Naive thymus-derived CD8-positive, alpha-beta T cell (primary cell): ENCODE measurements around the gene S1PR5. TPM values are rescaled to one million over a fixed set of nuclear protein-coding genes. Genes with fewer than 3 reads are reported as not detected.

Experiments
- ATAC-seq, 2 donors: fragments of 150-1000 bp; cut with Tn5 transposase in 1 of 2; sonication (Bioruptor Pico), chemical (Tn5 transposase) in 1 of 2; 1 replicate in 1 of 2; 2 replicates in 1 of 2; pipeline ENCODE4 v1.10.0; 2021; ENCODE audit warnings: mild to moderate bottlenecking in 2 of 2, moderate library complexity in 2 of 2
- POLR2A ChIA-PET: fragments of 350-600 bp; sonication (Branson Sonifier 250); formaldehyde crosslinking; loops from one replicate; lab custom pipeline; 2021; ENCODE audit warnings: antibody characterized with exemption; lab: Charles Lee
- DNase-seq, 10 donors: peaks; one replicate each; pipeline versions ENCODE4 v3.0.0 to v3.0.0-alpha.2; 2020 to 2022
- H3K27ac Mint-ChIP-seq, 10 donors: one replicate each; pipeline ENCODE4 v1.8.0; 2020 to 2022; ENCODE audit warnings: mild to moderate bottlenecking in 10 of 10, mixed read lengths in 10 of 10, moderate library complexity in 4 of 10, inconsistent platforms in 1 of 10
- H3K27me3 Mint-ChIP-seq, 5 donors: one replicate each; pipeline ENCODE4 v1.8.0; 2021 to 2022; ENCODE audit warnings: mixed read lengths in 5 of 5
- H3K36me3 Mint-ChIP-seq, 3 donors: one replicate each; pipeline ENCODE4 v1.8.0; 2020 to 2022; ENCODE audit warnings: mixed read lengths in 3 of 3, mild to moderate bottlenecking in 2 of 3, inconsistent platforms in 1 of 3
- H3K4me1 Mint-ChIP-seq, 4 donors: one replicate each; pipeline ENCODE4 v1.8.0; 2021 to 2022; ENCODE audit warnings: mixed read lengths in 4 of 4
- H3K4me3 Mint-ChIP-seq, 10 donors: one replicate each; pipeline ENCODE4 v1.8.0; 2020 to 2022; ENCODE audit warnings: mild to moderate bottlenecking in 10 of 10, mixed read lengths in 10 of 10, moderate library complexity in 6 of 10, inconsistent platforms in 1 of 10
- H3K9me3 Mint-ChIP-seq, 9 donors: one replicate each; pipeline ENCODE4 v1.8.0; 2020 to 2022; ENCODE audit warnings: mixed read lengths in 9 of 9, mild to moderate bottlenecking in 3 of 9, inconsistent platforms in 1 of 9, moderate library complexity in 1 of 9
- polyA plus RNA-seq, 3 donors: library from polyadenylated mRNA; unstranded; fragments of 300-500 nt; fragmentation: Illumina TruSeq; gene quantifications; one replicate each; pipeline ENCODE4 v1.2.3, GENCODE V29; 2021
- total RNA-seq, 8 experiments: library from RNA in 2 of 8; stranded (reverse) in 2 of 8; gene quantifications; one replicate each; pipeline ENCODE4 v1.2.3 and lab custom pipeline; 2021 to 2026

S1PR5 gene
- total RNA-seq: under 1 TPM; 0.81 to 0.85 TPM
- polyA plus RNA-seq: 10 to 100 TPM in 1 of 3 donors, 1 to 10 TPM in 1, under 1 TPM in 1; 0.99 to 77.2 (median 2.1) TPM
- total RNA-seq (lab: John Stamatoyannopoulos, UW): 0 reads per million in 6 experiments

- peak within 1 kb of the TSS; percentile 70 to 89 (median 78) for H3K4me3 Mint-ChIP-seq
- peak; percentile 22 to 24 for ATAC-seq
- H3K36me3 Mint-ChIP-seq: no peaks in the 10 kb centered on the region
- POLR2A ChIA-PET: interaction anchor here (0.6 to 0.8 kb wide), 2 partner anchors 24 to 192 kb away, joined by 3 read pairs; no protein-coding TSS in a partner anchor
- H3K27ac Mint-ChIP-seq: peak within 1 kb of the TSS in 7 of 10 donors; percentile 6 to 95 (median 60)
- H3K4me1 Mint-ChIP-seq: peaks cover 15 to 52% (median 39%) of the 10 kb centered on the region in 4 donors
- peaks cover 0 to 3% (median 0%) of the 10 kb centered on the region in 9 donors for H3K9me3 Mint-ChIP-seq
- peaks cover 34 to 72% (median 47%) of the 10 kb centered on the region in 5 donors for H3K27me3 Mint-ChIP-seq
- DNase-seq: peak in 2 of 10 donors; percentile 16 to 20
Observed at GRCh38 chr19:10517361-10517759, at the start of gene S1PR5. TSS of gene S1PR5 (minus strand) at chr19:10517447. CDS start at chr19:10515011, 2,436 bp downstream.

GRCh38 chr19:10566658-10567410, 49.6 kb upstream of the S1PR5 start:
- H3K4me3 Mint-ChIP-seq: peak overlapping the region; percentile 83 to 100 (median 98)
- H3K27ac Mint-ChIP-seq: peak overlapping the region; percentile 88 to 99 (median 98)
- POLR2A ChIA-PET: interaction anchor here (0.5 to 8.6 kb wide), 16 partner anchors 14 to 464 kb away, joined by 3 to 159 read pairs (median 4); partner anchors contain the start of genes ANGPTL6, ATG4D, KEAP1 and TMED1
- ATAC-seq: peak; percentile 12 to 26
- H3K36me3 Mint-ChIP-seq: peaks cover 5 to 14% (median 6%) of the 10 kb centered on the region in 3 donors
- no peaks in the 10 kb centered on the region for H3K27me3 Mint-ChIP-seq
- H3K9me3 Mint-ChIP-seq: no peaks in the 10 kb centered on the region
- peak; percentile 34 to 84 (median 63) for DNase-seq
- peaks cover 30 to 49% (median 43%) of the 10 kb centered on the region in 4 donors for H3K4me1 Mint-ChIP-seq

- H3K27ac Mint-ChIP-seq: peak overlapping the region; percentile 88 to 99 (median 98)
- POLR2A ChIA-PET: interaction anchor here (0.7 to 8.6 kb wide), 12 partner anchors 13 to 464 kb away, joined by 3 to 159 read pairs (median 4); partner anchors contain the start of genes ANGPTL6, ATG4D, KEAP1 and TMED1
- H3K4me3 Mint-ChIP-seq: peak overlapping the region; percentile 83 to 100 (median 98)
- no peaks in the 10 kb centered on the region for H3K9me3 Mint-ChIP-seq
- DNase-seq: no peak
- peaks cover 5 to 19% (median 6%) of the 10 kb centered on the region in 3 donors for H3K36me3 Mint-ChIP-seq
- H3K4me1 Mint-ChIP-seq: peaks cover 30 to 52% (median 48%) of the 10 kb centered on the region in 4 donors
- ATAC-seq: no peak
- H3K27me3 Mint-ChIP-seq: no peaks in the 10 kb centered on the region
Observed at GRCh38 chr19:10566408-10566657, 49.1 kb upstream of the S1PR5 start.

- Mint-ChIP-seq H3K27me3 (no peaks in the 10 kb centered on the region), H3K36me3 (peaks cover 5 to 23% (median 10%) of the 10 kb centered on the region in 3 donors), H3K4me1 (peaks cover 32 to 56% (median 53%) of the 10 kb centered on the region in 4 donors), H3K4me3 (peak within 1 kb of the TSS; percentile 83 to 100 (median 98)), H3K27ac (peak within 1 kb of the TSS; percentile 88 to 99 (median 98)), H3K9me3 (no peaks in the 10 kb centered on the region)
- ATAC-seq: peak; percentile 47 to 52
- peak; percentile 95 to 99 (median 98) for DNase-seq
- POLR2A ChIA-PET: interaction anchor here (0.7 to 8.6 kb wide), 12 partner anchors 13 to 463 kb away, joined by 3 to 159 read pairs (median 4); partner anchors contain the start of genes ANGPTL6, ATG4D, KEAP1 and TMED1
Observed at GRCh38 chr19:10565567-10566407, 48.5 kb upstream of the S1PR5 start, which contains the start of gene KRI1. TSS of gene KRI1 (minus strand) at chr19:10566010. CDS start at chr19:10565999, 11 bp downstream.

GRCh38 chr19:10565028-10565566, 47.9 kb upstream of the S1PR5 start:
- POLR2A ChIA-PET: interaction anchor here (0.6 to 8.6 kb wide), 7 partner anchors 12 to 86 kb away, joined by 3 to 159 read pairs (median 16); partner anchors contain the start of gene ATG4D
- peak overlapping the region; percentile 83 to 100 (median 98) for H3K4me3 Mint-ChIP-seq
- ATAC-seq: no peak
- H3K9me3 Mint-ChIP-seq: no peaks in the 10 kb centered on the region
- H3K27me3 Mint-ChIP-seq: no peaks in the 10 kb centered on the region
- peaks cover 5 to 30% (median 12%) of the 10 kb centered on the region in 3 donors for H3K36me3 Mint-ChIP-seq
- H3K27ac Mint-ChIP-seq: peak overlapping the region; percentile 88 to 99 (median 95)
- peak in 8 of 10 donors; percentile 35 to 52 (median 44) for DNase-seq
- peaks cover 30 to 56% (median 53%) of the 10 kb centered on the region in 4 donors for H3K4me1 Mint-ChIP-seq

- no peak for DNase-seq
- peak overlapping the region in 1 of 10 donors; percentile 13 for H3K27ac Mint-ChIP-seq
- no peak overlapping the region for H3K4me3 Mint-ChIP-seq
- H3K4me1 Mint-ChIP-seq: peaks cover 28 to 57% (median 43%) of the 10 kb centered on the region in 4 donors
- POLR2A ChIA-PET: interaction anchor here (1.1 to 4.6 kb wide), 4 partner anchors 9 to 19 kb away, joined by 3 to 35 read pairs (median 6); partner anchors contain the start of gene ATG4D
- no peaks in the 10 kb centered on the region for H3K27me3 Mint-ChIP-seq
- H3K9me3 Mint-ChIP-seq: no peaks in the 10 kb centered on the region
- no peak for ATAC-seq
- H3K36me3 Mint-ChIP-seq: peaks cover 0 to 55% (median 12%) of the 10 kb centered on the region in 3 donors
Observed at GRCh38 chr19:10562609-10563008, 45.4 kb upstream of the S1PR5 start.

- Mint-ChIP-seq H3K36me3 (peaks cover 0 to 67% (median 7%) of the 10 kb centered on the region in 3 donors), H3K4me3 (no peak overlapping the region), H3K27me3 (no peaks in the 10 kb centered on the region), H3K9me3 (no peaks in the 10 kb centered on the region), H3K27ac (peak overlapping the region in 2 of 10 donors; percentile 29 to 57), H3K4me1 (peaks cover 16 to 55% (median 32%) of the 10 kb centered on the region in 4 donors)
- ATAC-seq: no peak
- POLR2A ChIA-PET: interaction anchor here (0.5 kb wide), 1 partner anchor 35 kb away, joined by 4 read pairs; no protein-coding TSS in a partner anchor
- DNase-seq: no peak
Observed at GRCh38 chr19:10560154-10560553, 42.9 kb upstream of the S1PR5 start.

- H3K27me3 Mint-ChIP-seq: no peaks in the 10 kb centered on the region
- H3K4me1 Mint-ChIP-seq: peaks cover 18 to 65% (median 47%) of the 10 kb centered on the region in 4 donors
- H3K4me3 Mint-ChIP-seq: peak overlapping the region in 1 of 10 donors; percentile 25
- POLR2A ChIA-PET: interaction anchor here (0.7 kb wide), 1 partner anchor 14 kb away, joined by 4 read pairs; no protein-coding TSS in a partner anchor
- H3K27ac Mint-ChIP-seq: peak overlapping the region in 4 of 10 donors; percentile 48 to 81 (median 63)
- no peak for ATAC-seq
- DNase-seq: no peak
- no peaks in the 10 kb centered on the region for H3K9me3 Mint-ChIP-seq
- H3K36me3 Mint-ChIP-seq: peaks cover 0 to 82% (median 7%) of the 10 kb centered on the region in 3 donors
Observed at GRCh38 chr19:10557603-10558197, 40.5 kb upstream of the S1PR5 start.

GRCh38 chr19:10555610-10555973, 38.3 kb upstream of the S1PR5 start:
- DNase-seq: no peak
- peak overlapping the region in 3 of 10 donors; percentile 38 to 59 (median 43) for H3K4me3 Mint-ChIP-seq
- POLR2A ChIA-PET: interaction anchor here (0.6 to 8.1 kb wide), 4 partner anchors 7 to 454 kb away, joined by 5 to 159 read pairs (median 33); partner anchors contain the start of genes ATG4D, CDKN2D and KRI1
- peak overlapping the region in 9 of 10 donors; percentile 35 to 95 (median 83) for H3K27ac Mint-ChIP-seq
- H3K27me3 Mint-ChIP-seq: no peaks in the 10 kb centered on the region
- H3K36me3 Mint-ChIP-seq: peaks cover 0 to 82% (median 5%) of the 10 kb centered on the region in 3 donors
- peaks cover 18 to 66% (median 53%) of the 10 kb centered on the region in 4 donors for H3K4me1 Mint-ChIP-seq
- H3K9me3 Mint-ChIP-seq: no peaks in the 10 kb centered on the region
- ATAC-seq: no peak

GRCh38 chr19:10554760-10555609, 37.7 kb upstream of the S1PR5 start:
- Mint-ChIP-seq H3K9me3 (peaks cover 0 to 2% (median 0%) of the 10 kb centered on the region in 9 donors), H3K36me3 (peaks cover 0 to 82% (median 2%) of the 10 kb centered on the region in 3 donors), H3K27me3 (no peaks in the 10 kb centered on the region), H3K4me3 (peak overlapping the region in 8 of 10 donors; percentile 73 to 89 (median 80)), H3K4me1 (peaks cover 18 to 68% (median 54%) of the 10 kb centered on the region in 4 donors), H3K27ac (peak overlapping the region; percentile 91 to 99 (median 95))
- DNase-seq: no peak
- ATAC-seq: no peak
- POLR2A ChIA-PET: interaction anchor here (0.5 to 8.1 kb wide), 7 partner anchors 8 to 425 kb away, joined by 3 to 159 read pairs (median 6); partner anchors contain the start of genes ATG4D, CDKN2D and KRI1
